A673 (cell line): Measurements from ENCODE around the gene CASZ1.

ENCODE experiments used
- CTCF ChIP-seq: fragments of 300-800, 200-600 bp; sonication (generic); conservative IDR thresholded peaks from 2 replicates; pipeline ENCODE4 v1.5.1; 2017; ENCODE audit warnings: low read depth, mild to moderate bottlenecking, antibody characterized with exemption, low read length, moderate library complexity, mixed read lengths
- EZH2 ChIP-seq: fragments of 200-600 bp; sonication (generic); IDR thresholded peaks from 2 replicates; pipeline ENCODE4 v1.6.1; 2017; ENCODE audit warnings: borderline replicate concordance, low read depth, mild to moderate bottlenecking, mixed read lengths, antibody characterized with exemption, low read length; ENCODE audit not compliant: poor library complexity, severe bottlenecking

- TF ChIP-seq CTCF (no peak), EZH2 (no peak)
Observed at GRCh38 chr1:10727751-10728232, 68.7 kb downstream of the CASZ1 start.
